ENCODE measurements around the gene ALDH1A3. TPM values are rescaled to one million over a fixed set of nuclear protein-coding genes. Genes with fewer than 3 reads are reported as not detected.
A peak's percentile ranks its signal among the peaks of the same experiment; 100 is the strongest.

ALDH1A3 gene
- polyA plus RNA-seq, 1 of the 3 experiments (the other 2 are of a cell fraction) = 4.4 TPM

- Histone ChIP-seq H3K9me3 (no peaks in the 10 kb centered on the region), H3K4me3 (ENCODE audit: low read depth in 2 of 2, low read length in 1 of 2) (no peak overlapping the region; a peak in 1 of 4 replicates), H3K4me2 (no peak overlapping the region), H3K27ac (ENCODE audit: low read depth in 2 of 2, low read length in 1 of 2) (no peak overlapping the region), H3K79me2 (ENCODE audit: insufficient read depth) (no peaks in the 10 kb centered on the region), H3K36me3 (replicated peaks in 1 of 2; ENCODE audit: control insufficient read depth in 1 of 2, insufficient read depth in 2 of 2, low read length in 1 of 2) (no peaks in the 10 kb centered on the region), H3K9me2 (no peaks in the 10 kb centered on the region), H3K4me1 (ENCODE audit: control insufficient read depth in 1 of 2, insufficient read depth in 2 of 2, low read depth in 1 of 2, low read length in 1 of 2) (peaks cover 0 to 5% of the 10 kb centered on the region in 2 experiments; a peak in 1 of 4 replicates), H3K27me3 (ENCODE audit: insufficient read depth) (no peaks in the 10 kb centered on the region), H3K9ac (no peak overlapping the region), H2AFZ (ENCODE audit: low read depth) (no peak overlapping the region), H4K20me1 (ENCODE audit: insufficient read depth) (no peaks in the 10 kb centered on the region), H3F3A (replicated peaks; ENCODE audit: insufficient read depth) (no peaks in the 10 kb centered on the region)
- DNase-seq = peak; percentile 47
- ChIA-PET CTCF (interaction anchor here (1.0 to 5.6 kb wide), 6 partner anchors 10 to 197 kb away, joined by 3 to 87 read pairs (median 4); partner anchors contain the start of gene ALDH1A3), POLR2A (no interaction called here)
- TF ChIP-seq SMC3 (IDR thresholded peaks at IDR 0.05; ENCODE audit: low read depth, low read length) (peak; percentile 44), USF2 (IDR thresholded peaks at IDR 0.05; ENCODE audit: borderline replicate concordance, low read depth, low read length) (no peak), RAD21 (IDR thresholded peaks at IDR 0.05; ENCODE audit: low read length) (peak; percentile 51), YY1 (IDR thresholded peaks at IDR 0.05; ENCODE audit: low read depth) (no peak), CTCF (IDR thresholded peaks at IDR 0.05) (peak; percentile 57), USF1 (IDR thresholded peaks at IDR 0.05; ENCODE audit: borderline replicate concordance, low read depth) (no peak)
- 75% methylated on average over 13 of the region's 13 CpGs for whole genome bisulfite sequencing (ENCODE audit: low lambda C conversion rate)
These were observed 10.3 kb upstream of the ALDH1A3 start for GRCh38 chr15:100869151-100869999.

- H3F3A ChIP-seq (replicated peaks; ENCODE audit: insufficient read depth) = no peaks in the 10 kb centered on the region
- H3K9me3 ChIP-seq = no peaks in the 10 kb centered on the region
- H3K9ac ChIP-seq = no peak overlapping the region
- peak overlapping the region in 1 of 2 experiments; percentile 36; a peak in 1 of 4 replicates for H3K4me3 ChIP-seq (ENCODE audit: low read depth in 2 of 2, low read length in 1 of 2)
- H3K4me2 ChIP-seq = no peak overlapping the region
- no peaks in the 10 kb centered on the region for H3K79me2 ChIP-seq (ENCODE audit: insufficient read depth)
- H3K36me3 ChIP-seq (replicated peaks in 1 of 2; ENCODE audit: control insufficient read depth in 1 of 2, insufficient read depth in 2 of 2, low read length in 1 of 2) = no peaks in the 10 kb centered on the region
- CTCF ChIA-PET = interaction anchor here (0.6 to 5.6 kb wide), 74 partner anchors 9 to 266 kb away, joined by 3 to 87 read pairs (median 4); partner anchors contain the start of gene LRRK1
- no peak overlapping the region; a peak in 1 of 4 replicates for H3K27ac ChIP-seq (ENCODE audit: low read depth in 2 of 2, low read length in 1 of 2)
- no peak overlapping the region for H2AFZ ChIP-seq (ENCODE audit: low read depth)
- H3K9me2 ChIP-seq = no peaks in the 10 kb centered on the region
- POLR2A ChIA-PET = interaction anchor here (0.9 kb wide), 1 partner anchor 92 kb away, joined by 3 read pairs; no protein-coding TSS in a partner anchor
- peak; percentile 76 for DNase-seq
- H3K27me3 ChIP-seq (ENCODE audit: insufficient read depth) = no peaks in the 10 kb centered on the region
- H4K20me1 ChIP-seq (ENCODE audit: insufficient read depth) = no peaks in the 10 kb centered on the region
- WGBS (ENCODE audit: low lambda C conversion rate) = 38% methylated on average over 2 of the region's 2 CpGs
- H3K4me1 ChIP-seq (ENCODE audit: control insufficient read depth in 1 of 2, insufficient read depth in 2 of 2, low read depth in 1 of 2, low read length in 1 of 2) = peaks cover 0 to 12% of the 10 kb centered on the region in 2 experiments; a peak in 1 of 4 replicates
- TF ChIP-seq CHD2 (IDR thresholded peaks at IDR 0.05; ENCODE audit: low read length, partially characterized antibody) (peak; percentile 15), USF2 (IDR thresholded peaks at IDR 0.05; ENCODE audit: borderline replicate concordance, low read depth, low read length) (no peak), NFIC (IDR thresholded peaks at IDR 0.05; ENCODE audit: borderline replicate concordance) (no peak), SIN3A (IDR thresholded peaks at IDR 0.05; ENCODE audit: borderline replicate concordance, low read depth, low read length) (no peak), FOSL2 (IDR thresholded peaks at IDR 0.05; ENCODE audit: borderline replicate concordance, low read depth) (no peak), SMC3 (IDR thresholded peaks at IDR 0.05; ENCODE audit: low read depth, low read length) (peak; percentile 91), ELF1 (IDR thresholded peaks at IDR 0.05) (0 out of 2 replicates have a peak, but pooled peaks have one; percentile 17), IRF3 (IDR thresholded peaks at IDR 0.05; ENCODE audit: low read depth, low read length) (no peak), EP300 (IDR thresholded peaks at IDR 0.05; ENCODE audit: borderline replicate concordance in 1 of 2, low read depth in 1 of 2, low read length in 1 of 2) (no peak), TEAD4 (IDR thresholded peaks at IDR 0.05; ENCODE audit: borderline replicate concordance, insufficient read depth) (no peak), RAD21 (IDR thresholded peaks at IDR 0.05; ENCODE audit: low read length) (peak; percentile 83), RFX5 (IDR thresholded peaks at IDR 0.05; ENCODE audit: low read length) (no peak), PBX3 (IDR thresholded peaks at IDR 0.05) (no peak)
These were observed 6.5 kb upstream of the ALDH1A3 start for GRCh38 chr15:100873029-100873677.
